Kidney epithelial cell (primary cell): ENCODE results near the gene GLYATL3. TPM values are rescaled to one million over a fixed set of nuclear protein-coding genes. Genes with fewer than 3 reads are reported as not detected.

Experiments used
- DNase-seq: peaks from one replicate; pipeline ENCODE4 v3.0.0-alpha.2; 2010; ENCODE audit warnings: low read depth
- H3K27me3 ChIP-seq: 2 replicates; pipeline ENCODE4 v1.6.0; 2011; ENCODE audit warnings: low read length; ENCODE audit not compliant: control insufficient read depth, insufficient read depth
- H3K36me3 ChIP-seq: 2 replicates; pipeline ENCODE4 v1.5.1; 2011; ENCODE audit warnings: low read length; ENCODE audit not compliant: control insufficient read depth, insufficient read depth
- H3K4me3 ChIP-seq: 2 replicates; pipeline ENCODE4 v1.5.1; 2011; ENCODE audit warnings: low read depth, mild to moderate bottlenecking, control low read depth, low read length
- CTCF ChIP-seq: IDR thresholded peaks from 2 replicates; pipeline ENCODE4 v1.5.1; 2011; ENCODE audit warnings: mild to moderate bottlenecking, moderate library complexity, low read length, control low read depth, inconsistent platforms; ENCODE audit not compliant: insufficient read depth, poor library complexity, severe bottlenecking
- total RNA-seq: library from RNA; depleted of rRNA; stranded (reverse); fragments of >200 nt; gene quantifications from 2 replicates; pipeline ENCODE4 v1.2.3, GENCODE V29; 2015

GLYATL3 gene
- total RNA-seq, 1 donor from 2014 or later: not detected

GRCh38 chr6:49557177-49557576, 57.5 kb downstream of the GLYATL3 start:
- DNase-seq: no peak
- no peaks in the 10 kb centered on the region for H3K27me3 ChIP-seq
- H3K36me3 ChIP-seq: no peaks in the 10 kb centered on the region
- TF ChIP-seq CTCF: no peak
- no peak overlapping the region for H3K4me3 ChIP-seq

- Histone ChIP-seq H3K27me3 (no peaks in the 10 kb centered on the region), H3K36me3 (no peaks in the 10 kb centered on the region), H3K4me3 (no peak overlapping the region)
- DNase-seq: no peak
- TF ChIP-seq CTCF: no peak
Observed at GRCh38 chr6:49558238-49558637, 58.5 kb downstream of the GLYATL3 start.

GRCh38 chr6:49563006-49563886, 63.5 kb downstream of the GLYATL3 start:
- no peaks in the 10 kb centered on the region for H3K36me3 ChIP-seq
- H3K27me3 ChIP-seq: no peaks in the 10 kb centered on the region
- no peak for DNase-seq
- no peak overlapping the region for H3K4me3 ChIP-seq
- TF ChIP-seq CTCF: no peak

- no peak for TF ChIP-seq CTCF
- H3K4me3 ChIP-seq: no peak overlapping the region
- no peaks in the 10 kb centered on the region for H3K36me3 ChIP-seq
- no peak for DNase-seq
- H3K27me3 ChIP-seq: no peaks in the 10 kb centered on the region
Observed at GRCh38 chr6:49564552-49564951, 64.8 kb downstream of the GLYATL3 start.

- DNase-seq: no peak
- TF ChIP-seq CTCF: no peak
- H3K27me3 ChIP-seq: no peaks in the 10 kb centered on the region
- H3K4me3 ChIP-seq: no peak overlapping the region
- H3K36me3 ChIP-seq: no peaks in the 10 kb centered on the region
Observed at GRCh38 chr6:49565261-49565660, 65.5 kb downstream of the GLYATL3 start.

GRCh38 chr6:49565855-49566254, 66.1 kb downstream of the GLYATL3 start:
- no peaks in the 10 kb centered on the region for H3K27me3 ChIP-seq
- no peak overlapping the region for H3K4me3 ChIP-seq
- H3K36me3 ChIP-seq: no peaks in the 10 kb centered on the region
- no peak for TF ChIP-seq CTCF
- no peak for DNase-seq
